Measurements from ENCODE around the gene SLC24A3.

Gene SLC24A3

DNA sequence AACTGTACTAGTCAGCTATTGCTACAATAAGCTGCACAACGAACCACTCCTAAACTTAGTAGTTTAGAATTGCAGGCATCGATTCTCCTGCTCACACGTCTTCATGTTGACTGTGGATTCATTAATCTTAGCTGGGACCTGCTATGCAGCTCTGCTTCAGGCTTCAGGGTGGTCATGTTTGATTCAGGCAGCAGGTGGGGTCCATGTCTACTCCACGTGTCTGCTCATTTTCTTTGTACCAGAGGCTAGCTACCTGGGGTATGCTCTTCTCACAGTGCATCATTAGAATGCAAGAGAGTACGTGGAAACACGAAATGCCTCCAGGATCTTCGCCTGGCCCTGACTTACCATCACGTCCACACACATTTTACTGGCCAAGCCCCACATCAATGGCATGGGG, 481.1 kb downstream of the SLC24A3 start:
- DNase-seq, result no peak

DNA sequence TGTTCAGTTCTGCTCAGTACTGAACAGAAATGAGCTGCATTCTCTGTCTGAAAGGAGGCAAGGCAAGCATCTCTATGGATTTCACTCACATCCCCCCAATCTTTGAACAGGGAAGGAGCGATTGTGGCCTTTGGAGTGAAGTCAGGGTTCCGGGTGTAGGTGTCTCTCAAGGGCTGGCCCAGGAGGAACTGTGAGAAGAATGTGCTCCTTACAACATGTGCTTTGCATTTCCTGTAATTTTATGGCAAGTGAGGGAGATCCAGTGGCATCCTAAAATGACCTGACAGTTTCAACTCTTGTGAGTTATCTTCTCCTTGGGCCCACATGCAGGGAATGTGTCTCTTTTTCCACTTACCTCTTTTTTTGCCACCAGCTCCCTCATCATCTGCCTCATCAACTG, 482.6 kb downstream of the SLC24A3 start:
- DNase-seq, result no peak

DNA sequence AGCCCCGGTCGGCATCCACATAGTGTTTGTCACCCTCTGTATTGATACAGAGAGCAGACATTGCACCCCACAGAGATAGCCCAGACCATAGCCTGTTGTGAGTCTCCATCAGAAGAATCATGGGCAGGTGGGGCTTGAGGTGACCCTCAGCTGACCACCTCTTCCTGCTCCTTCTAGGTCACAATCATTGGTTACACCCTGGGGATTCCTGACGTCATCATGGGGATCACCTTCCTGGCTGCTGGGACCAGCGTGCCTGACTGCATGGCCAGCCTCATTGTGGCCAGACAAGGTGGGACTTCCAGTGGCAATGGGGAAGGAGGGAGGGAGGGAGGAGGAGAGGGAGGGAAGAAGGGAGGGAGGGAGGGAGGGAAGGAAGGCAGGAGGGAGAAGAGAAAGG, 484.2 kb downstream of the SLC24A3 start:
- DNase-seq, result no peak

DNA sequence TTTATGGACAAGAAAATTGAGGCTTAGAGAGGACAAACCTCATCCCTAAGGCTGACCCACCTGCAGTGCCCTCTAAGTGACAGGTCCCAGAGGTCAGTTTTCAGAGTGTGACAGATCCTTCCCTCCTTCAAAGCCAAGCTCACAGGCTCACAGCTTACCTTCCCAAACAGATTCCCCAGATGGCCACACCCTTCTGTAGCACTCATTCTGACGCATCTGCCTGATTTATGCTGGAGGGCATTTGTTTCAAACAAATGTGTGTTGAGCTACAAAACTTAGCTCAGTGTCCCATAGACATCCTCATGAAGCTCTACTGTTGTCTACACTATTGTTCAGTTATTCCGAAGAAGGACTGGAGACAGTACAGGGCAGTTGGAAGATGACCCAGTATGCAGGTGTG, 485.0 kb downstream of the SLC24A3 start:
- DNase-seq, result no peak

DNA sequence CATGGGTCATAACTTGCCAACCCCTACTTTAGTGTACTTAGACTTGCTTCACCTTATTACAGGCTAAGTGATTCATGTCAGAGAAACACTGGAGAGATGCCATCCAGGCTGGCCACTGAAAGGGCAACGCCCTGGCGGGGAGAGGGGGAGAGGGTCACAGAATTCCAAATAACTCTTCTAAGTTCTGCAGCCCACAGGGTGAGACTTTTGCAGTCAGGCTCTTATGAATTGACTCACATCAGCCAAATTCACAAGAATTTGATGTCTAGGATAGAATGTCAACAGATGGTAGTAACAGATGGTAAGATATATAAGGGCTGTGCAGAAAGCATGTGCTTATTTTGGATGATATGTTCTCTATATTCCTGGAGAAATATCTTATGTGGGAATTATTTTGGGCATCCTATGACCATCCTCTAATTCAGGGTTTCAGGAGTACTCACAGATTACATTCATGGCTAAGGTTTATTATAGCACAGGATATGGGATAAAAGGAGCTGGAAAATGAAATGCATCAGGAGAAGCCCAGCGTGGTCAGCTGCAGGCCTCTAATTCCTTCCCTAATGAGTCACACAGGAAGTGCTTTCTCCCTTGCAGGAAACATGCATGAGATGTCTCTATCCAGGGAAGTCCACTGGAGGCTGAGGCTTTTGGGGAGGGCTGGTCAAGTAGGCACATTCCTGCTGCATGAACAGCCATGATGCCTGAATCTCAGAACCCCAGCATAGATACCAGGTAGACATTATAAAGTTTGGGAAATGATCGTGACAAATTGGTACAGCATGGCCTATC, 486.9 kb downstream of the SLC24A3 start:
- DNase-seq, result peak; percentile 52

DNA sequence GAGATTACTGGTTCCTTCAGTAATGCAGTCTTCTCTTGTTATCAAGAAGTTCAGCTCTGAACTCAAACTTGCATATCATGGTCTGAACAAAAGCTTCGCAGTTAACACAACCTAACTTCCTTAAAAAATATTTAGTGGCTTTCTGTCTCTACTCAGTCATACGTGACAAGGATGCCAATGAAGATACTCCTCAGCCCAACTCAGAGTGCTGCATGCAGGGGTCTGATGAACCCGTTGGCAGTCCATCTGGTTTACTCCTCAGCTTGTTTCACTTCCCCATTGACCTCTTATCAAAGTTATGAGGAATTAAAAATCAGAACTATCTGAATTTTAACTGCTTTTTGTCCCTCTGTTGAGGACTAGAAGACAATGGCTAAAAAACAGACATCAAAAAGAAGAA, 489.0 kb downstream of the SLC24A3 start:
- DNase-seq, result no peak

DNA sequence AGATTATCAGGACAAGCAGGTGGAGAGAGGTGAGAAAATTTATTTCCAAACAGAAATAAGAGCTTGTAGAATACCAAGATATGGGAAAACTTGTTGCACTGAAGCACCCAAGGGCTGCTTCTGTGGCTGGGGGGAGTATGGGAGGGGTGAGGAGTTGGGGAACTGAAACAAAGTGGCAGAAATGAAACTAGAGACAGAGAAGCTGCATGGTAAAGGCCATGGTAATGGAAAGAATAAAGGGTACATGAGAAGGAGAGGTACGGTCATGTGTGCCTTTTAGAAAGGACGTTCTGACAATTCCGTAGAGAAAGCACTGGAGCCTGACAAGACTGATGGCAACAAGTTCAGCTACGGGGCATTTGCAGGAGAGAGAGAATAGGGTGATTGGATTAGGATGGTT, 494.0 kb downstream of the SLC24A3 start:
- no peak for DNase-seq

DNA sequence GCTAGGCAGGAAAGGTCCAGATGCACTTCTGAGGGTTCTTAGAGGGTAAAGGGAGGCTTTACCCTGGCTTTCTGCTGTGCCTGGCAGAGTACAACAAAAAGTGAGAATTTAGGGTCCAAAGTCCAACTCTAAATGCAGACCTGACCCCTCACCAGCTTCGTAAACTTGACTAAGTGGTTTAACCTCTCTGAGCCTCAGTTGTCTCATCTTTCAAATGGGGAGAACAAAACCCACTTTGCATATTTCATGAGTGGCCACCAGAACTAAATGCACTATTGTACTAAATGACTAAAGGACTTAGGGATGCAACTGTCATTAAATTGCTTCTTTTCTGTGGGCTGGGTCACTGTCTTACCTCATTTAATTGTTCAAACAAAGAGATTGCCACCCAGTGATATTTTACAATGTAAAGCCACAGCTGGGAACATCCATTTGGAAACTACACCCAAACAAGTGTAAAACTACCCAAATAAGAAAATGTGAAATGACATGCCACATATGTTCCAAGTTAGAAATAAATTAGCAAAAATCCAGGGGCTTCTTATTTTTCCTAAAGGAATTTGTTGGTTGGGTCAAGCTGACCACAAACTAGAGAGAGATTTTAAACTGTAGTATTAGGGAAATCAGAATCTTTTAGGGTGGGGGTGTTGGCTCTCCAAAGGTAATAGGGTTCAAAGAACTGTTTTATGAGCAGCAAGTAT, 497.3 kb downstream of the SLC24A3 start:
- DNase-seq, result no peak

DNA sequence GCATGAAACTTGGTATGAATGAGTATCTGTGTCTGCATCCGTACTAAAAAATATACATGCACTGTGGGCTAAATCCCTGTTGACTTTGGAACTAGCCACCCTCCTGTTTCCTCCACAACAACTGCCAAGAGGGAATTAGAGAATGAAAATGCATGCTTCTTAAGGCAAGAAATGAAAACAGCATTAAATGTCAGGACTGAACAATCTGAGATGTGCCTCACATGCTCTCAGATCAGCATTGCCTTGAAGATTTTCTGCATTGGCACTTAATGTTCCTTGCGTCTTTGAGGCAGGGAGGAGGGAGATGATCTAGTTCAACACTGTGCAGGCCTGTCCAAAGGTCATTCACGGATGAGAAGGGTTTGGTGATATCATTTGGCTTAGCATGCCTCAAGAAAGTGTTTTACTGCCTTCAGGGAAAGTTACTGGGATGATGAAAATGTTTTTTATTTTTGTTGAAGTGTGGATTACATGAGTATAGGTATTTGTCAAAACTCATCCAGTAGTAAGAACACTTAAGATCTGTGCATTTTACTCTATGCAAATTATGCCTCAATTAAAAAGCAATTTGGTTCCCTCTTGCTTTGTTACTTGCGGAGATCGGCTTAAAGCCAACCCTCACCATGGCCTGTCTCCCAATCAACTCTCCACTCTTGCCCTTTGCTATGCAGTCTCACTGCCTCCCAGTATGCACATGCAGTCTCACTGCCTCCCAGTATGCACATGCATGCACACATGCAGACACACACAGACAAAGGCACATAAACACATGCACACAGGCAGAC, 498.1 kb downstream of the SLC24A3 start:
- DNase-seq, result no peak

DNA sequence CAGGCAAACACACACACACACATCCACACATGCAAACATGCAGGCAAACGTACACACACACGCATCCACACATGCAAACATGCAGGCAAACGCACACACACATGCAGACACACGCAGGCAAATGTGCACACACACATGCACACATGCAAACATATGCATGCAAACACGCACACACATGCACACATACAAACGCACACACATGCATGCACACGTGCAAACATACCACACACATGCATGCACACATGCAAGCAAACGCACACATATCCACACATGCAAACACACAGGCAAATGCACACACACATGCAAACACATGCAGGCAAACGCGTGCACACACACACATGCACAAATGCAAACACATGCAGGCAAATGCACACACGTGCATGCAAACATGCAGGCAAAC, 498.7 kb downstream of the SLC24A3 start:
- DNase-seq, result no peak

DNA sequence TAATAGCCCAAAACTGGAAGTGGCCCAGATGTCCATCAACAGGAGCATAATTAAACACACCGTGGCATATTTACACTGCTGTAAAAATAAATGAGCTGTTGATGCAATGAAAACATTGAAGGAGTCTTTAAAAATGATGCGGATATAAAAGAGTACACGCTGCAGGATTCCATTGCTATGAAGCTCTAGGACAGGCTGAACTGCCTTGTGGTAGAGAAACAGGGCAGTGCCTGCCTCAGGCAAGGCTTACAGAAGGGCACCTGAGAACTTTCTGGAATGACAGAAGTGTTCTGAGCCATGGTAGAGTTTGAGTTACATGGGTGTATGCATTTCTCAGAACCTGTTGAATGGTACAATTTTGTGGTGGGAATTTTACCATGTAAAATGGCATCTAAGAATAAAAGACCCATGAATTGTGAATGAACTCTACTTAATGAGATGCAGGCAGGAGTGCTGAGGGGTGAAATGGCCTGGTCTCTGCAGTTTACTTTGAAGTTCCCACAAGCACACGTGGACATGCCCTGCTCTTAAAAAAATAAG, 500.3 kb downstream of the SLC24A3 start:
- no peak for DNase-seq

DNA sequence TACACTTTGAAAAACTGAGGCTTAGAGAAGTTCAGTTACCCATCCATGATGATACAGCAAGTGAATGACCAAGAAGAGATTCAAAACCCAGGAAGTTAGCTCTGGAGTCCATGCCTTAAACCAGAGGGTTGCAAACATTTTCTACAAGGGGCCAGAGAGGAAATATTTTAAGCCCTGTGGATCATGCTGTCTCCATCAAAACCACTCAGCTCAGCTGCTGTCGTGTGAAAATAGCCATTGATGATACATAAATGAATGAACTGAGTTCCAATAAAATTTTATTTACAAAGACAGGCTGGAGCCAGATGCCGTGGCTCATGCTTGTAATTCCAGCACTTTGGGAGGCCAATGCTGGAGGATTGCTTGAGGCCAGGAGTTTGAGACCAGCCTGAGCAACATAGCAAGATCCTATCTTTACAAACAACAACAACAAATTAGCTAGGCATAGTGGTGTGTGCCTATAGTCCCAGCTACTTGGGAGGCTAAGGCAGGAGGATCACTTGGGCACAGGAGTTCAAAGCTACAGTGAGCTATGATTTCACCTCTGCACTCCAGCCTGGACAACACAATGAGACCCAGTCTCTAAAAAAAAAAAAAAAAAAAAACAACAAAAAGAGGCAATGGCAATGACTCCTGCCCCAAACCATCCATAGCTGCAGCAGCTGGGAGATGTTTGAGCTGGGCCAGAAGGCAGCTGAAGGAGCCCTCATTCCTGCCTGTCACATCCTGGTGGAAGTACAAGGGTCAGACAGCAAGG, 501.6 kb downstream of the SLC24A3 start:
- DNase-seq, result no peak

DNA sequence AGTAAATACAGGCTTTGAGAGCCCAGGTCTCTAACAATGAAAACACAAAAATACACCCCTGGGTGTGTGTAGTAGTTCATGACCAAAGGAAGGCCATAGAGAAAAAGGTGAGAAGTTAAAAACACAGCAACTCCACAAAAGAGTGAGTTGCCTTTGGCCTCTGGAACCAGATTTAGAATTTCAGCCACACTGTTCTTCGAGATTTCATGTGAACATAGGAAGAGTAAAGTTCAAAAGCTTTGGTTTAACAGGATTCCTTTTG, 502.1 kb downstream of the SLC24A3 start:
- no peak for DNase-seq

DNA sequence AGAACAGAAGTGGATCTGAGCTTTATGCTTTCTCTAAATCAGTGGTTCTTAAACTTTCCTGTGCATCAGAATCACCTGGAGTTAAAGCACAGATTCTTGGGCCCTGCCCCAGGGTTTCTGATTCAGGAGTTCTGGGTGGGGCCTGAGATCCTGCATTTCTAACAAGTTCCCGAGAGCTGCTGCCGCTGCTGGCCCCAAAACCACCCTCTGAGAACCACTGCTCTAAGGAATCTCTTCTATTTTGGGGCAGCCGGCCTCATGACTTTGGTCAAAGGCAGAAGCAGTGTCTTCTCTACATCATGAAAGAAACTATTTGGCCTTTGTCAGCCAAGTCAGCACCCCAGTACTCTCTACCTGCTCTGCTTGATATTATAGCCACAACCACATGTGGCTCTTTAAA, 503.5 kb downstream of the SLC24A3 start:
- no peak for DNase-seq

DNA sequence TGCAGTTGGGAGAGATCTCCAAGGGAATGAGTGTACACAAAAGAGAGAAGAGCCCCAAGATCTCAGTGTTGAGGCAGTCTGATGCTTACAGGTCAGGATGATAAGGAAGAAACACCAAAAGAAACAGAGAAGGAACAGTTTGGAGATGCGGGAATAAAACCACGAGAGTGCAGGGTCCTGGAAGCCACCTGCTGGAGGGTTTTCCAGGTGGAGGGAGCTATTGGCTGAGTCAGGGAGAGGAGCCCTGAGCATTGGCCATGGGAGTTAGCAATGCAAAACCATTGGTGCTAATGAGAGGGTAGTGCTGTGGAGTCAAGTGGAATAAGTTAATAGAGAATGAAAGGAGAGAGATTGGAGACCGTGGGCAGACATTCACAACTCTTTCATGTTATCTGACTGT, 506.4 kb downstream of the SLC24A3 start:
- peak; percentile 7 for DNase-seq

DNA sequence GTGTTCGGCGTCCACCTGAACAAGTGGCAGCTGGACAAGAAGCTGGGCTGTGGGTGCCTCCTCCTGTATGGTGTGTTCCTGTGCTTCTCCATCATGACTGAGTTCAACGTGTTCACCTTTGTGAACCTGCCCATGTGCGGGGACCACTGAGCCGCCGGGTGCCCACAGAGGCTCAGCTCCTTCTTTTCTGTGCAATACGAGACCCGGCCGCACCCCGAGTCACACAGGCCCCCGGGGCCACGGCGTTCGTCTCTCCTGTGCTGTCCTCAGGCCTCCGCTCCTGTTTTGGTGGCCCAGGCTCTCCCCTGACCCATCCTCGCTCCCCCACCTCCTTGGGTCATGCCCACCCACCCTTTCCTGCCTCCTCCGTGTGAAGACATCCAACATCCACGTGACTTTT, 508.5 kb downstream of the SLC24A3 start:
- DNase-seq, result no peak

DNA sequence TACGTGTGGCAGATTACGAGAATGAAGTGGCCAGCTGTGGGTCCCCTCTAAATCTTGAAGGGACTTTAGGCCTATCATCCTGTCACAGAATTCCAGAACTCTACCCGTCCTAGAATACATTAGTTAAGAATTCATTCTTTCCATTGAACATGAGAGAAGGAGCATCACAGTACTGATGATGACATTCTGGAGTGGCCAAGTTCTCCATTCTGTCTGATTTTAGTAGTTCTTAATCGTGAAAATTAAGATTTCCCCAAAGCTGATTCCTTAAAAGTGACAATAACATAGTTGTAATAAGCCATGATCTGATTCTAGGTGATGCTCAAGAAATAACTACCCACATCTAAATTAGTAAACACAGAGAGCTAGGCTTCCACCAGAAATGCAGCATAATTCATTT, 510.6 kb downstream of the SLC24A3 start:
- DNase-seq, result no peak

DNA sequence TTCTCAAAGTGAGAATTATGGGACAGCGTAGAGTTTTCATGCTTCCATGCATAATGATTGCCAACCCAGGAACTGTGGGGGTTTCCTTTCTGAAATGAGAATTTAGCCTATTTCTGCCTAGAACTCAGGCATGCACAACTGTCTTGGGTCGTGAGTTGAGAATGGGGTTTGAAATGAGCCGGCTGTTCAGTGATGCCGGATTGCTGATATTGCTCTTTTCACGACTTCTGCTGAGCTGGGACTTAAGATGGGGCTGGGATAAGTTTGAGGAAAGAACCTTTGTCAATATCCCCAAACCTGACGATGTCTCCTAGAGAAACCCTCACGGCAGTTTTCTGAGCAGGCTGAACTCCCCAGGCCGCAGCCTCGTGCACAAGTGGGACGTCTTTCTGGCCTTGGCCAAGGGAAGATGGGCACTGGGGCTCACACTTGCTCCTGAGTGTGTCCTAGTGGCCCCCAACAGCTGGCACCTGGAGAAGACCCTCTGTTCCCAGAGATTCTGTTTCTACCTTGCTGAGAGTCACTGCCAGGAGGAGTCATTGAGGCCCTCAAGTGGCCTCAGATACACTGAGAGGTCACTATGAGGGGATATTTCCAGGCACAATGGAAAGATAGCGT, 511.5 kb downstream of the SLC24A3 start:
- no peak for DNase-seq

DNA sequence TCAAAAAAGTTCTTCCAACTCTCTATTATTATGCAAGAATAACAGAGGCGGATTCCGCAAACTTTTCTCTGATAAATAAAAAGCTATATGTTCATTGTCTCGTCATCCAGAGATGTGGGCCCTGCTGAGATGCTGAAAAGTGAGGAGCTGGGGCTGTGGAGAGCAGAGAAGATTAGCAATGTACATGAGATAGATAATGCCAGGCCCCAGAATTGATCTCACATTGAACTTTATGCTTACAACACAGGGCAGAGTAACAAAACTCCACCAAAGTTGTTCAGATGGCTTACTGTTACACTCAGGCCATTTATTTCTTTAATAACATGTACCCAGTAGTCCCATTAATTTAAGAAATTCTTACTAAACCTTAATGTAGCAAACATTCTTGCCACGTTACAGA, 512.9 kb downstream of the SLC24A3 start:
- DNase-seq, result no peak

DNA sequence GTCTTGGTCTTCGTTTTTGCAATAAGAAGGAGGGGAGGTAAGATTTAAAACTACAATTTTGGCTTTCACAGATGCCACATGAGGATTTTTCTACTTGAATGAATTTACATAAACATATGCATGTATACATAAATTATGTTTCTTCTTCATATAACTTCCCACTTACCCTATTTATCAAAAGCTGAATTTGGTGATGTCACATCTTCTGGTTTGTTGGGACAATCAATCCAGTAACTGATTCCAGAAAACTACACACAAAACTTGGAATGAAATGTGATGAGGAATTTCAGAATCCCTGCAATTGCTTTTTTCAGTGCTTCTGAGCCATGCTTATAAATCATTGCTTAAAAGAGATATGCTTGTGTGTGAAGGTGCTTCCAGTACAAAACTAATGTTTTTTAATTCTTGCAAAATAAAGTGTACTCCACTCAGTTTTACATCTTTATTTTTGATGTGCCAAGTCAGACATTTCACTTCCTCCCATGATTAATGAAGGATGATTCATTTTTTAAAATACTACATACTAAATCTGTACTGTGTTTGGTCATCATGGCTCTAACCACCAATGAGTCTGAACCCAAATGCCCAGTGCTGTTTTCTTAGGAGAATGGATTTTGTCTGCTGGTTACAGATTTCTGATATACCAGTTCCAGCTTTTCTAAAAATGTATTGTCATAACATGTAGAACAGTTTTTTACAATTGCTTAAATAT, 513.5 kb downstream of the SLC24A3 start:
- no peak for DNase-seq

DNA sequence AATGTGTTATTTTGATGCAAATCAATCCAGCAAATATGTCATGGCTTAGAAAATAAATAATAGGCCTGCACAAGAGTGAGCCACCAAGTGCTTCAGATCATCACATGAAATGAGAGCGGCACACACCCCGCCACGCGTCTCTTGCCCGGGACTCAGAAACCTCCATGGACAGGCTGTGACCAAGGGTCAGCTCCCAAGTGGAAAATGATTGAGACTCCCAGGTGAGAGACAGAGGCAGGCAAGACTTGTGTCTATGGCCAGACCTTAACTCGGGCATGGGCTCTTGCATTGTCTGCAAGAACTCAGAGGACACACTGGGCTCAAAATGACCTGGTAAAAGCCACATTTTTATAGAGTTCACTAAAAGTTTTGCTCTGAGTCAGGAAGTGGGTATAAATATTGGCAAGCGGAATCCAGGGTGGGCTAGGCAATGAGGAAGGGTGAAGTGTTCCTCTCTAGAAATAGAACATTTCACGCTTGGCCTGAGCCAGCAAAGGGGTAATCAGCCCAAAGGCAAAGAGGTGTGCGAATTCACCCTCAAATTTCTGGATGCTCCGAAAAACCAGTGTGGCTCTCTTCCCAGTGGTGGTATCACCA, 514.9 kb downstream of the SLC24A3 start:
- no peak for DNase-seq

DNA sequence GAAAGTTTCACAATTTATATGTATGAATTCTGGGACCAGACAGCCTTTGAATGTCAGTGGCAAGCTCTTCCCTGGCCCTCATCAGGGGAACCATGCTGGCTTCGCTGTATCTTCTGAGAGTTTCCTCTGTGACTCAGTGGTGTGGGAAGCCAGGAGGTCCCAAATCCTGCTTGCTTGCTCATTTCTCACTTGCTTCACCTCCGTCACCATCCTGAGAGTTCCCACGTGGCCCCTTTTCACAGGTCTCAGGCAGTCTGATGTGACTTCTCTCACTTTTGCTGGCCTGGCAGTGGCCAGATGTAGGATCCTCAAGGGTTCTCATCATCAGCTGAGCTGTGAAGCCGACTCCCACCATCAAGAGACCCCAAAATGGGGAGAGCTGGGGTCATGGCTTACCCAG, 517.2 kb downstream of the SLC24A3 start:
- no peak for DNase-seq

Measured in femur (tissue), 1 donor.